Prostate gland (tissue), 2 donors: ENCODE results near the gene CLSTN1.

Experiments used
- POLR2A ChIP-seq: fragments of 450-650 bp; IDR thresholded peaks from one replicate; pipeline ENCODE4 v1.6.1; 2016; ENCODE audit warnings: antibody characterized with exemption, mild to moderate bottlenecking
- POLR2AphosphoS5 ChIP-seq: sonication (generic); formaldehyde crosslinking; IDR thresholded peaks from one replicate; pipeline ENCODE4 v1.6.1; 2017; ENCODE audit warnings: antibody characterized with exemption
- TF ChIP-seq, protein P1 (sequence below), 4 experiments: fragments of 200-600 bp in 2 of 4; fragments of 450-650 bp in 2 of 4; sonication (generic) in 2 of 4; IDR thresholded peaks; 1 replicate in 3 of 4; 2 replicates in 1 of 4; pipeline ENCODE4 v1.5.1; 2016 to 2019; ENCODE audit warnings: antibody characterized with exemption in 4 of 4, mild to moderate bottlenecking in 2 of 4, moderate library complexity in 2 of 4

- TF ChIP-seq, protein P1, sequence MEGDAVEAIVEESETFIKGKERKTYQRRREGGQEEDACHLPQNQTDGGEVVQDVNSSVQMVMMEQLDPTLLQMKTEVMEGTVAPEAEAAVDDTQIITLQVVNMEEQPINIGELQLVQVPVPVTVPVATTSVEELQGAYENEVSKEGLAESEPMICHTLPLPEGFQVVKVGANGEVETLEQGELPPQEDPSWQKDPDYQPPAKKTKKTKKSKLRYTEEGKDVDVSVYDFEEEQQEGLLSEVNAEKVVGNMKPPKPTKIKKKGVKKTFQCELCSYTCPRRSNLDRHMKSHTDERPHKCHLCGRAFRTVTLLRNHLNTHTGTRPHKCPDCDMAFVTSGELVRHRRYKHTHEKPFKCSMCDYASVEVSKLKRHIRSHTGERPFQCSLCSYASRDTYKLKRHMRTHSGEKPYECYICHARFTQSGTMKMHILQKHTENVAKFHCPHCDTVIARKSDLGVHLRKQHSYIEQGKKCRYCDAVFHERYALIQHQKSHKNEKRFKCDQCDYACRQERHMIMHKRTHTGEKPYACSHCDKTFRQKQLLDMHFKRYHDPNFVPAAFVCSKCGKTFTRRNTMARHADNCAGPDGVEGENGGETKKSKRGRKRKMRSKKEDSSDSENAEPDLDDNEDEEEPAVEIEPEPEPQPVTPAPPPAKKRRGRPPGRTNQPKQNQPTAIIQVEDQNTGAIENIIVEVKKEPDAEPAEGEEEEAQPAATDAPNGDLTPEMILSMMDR (IDR thresholded peaks at IDR 0.05): no peak
- TF ChIP-seq POLR2AphosphoS5 (no peak), POLR2A (no peak)
Measured at GRCh38 chr1:9689011-9689706, 134.6 kb downstream of the CLSTN1 start.
